Liver (tissue), 9 donors: ENCODE measurements around the gene BHLHE40. TPM values are rescaled to one million over a fixed set of nuclear protein-coding genes. Genes with fewer than 3 reads are reported as not detected.

ENCODE experiments used
- DNase-seq: peaks from one replicate; pipeline ENCODE4 v3.0.0-alpha.2; 2017; ENCODE audit warnings: low spot score
- H3K27ac ChIP-seq, 2 donors: one replicate each; pipeline ENCODE4 v1.7.0; 2013; ENCODE audit warnings: inconsistent platforms in 2 of 2, low read length in 2 of 2, control low read depth in 1 of 2, low read depth in 1 of 2, mild to moderate bottlenecking in 1 of 2
- H3K27me3 ChIP-seq, 4 donors: one replicate each; pipeline versions ENCODE4 v1.6.1 to v1.7.0; 2013; ENCODE audit warnings: low read length in 3 of 4, inconsistent platforms in 1 of 4, mild to moderate bottlenecking in 1 of 4, moderate library complexity in 1 of 4; ENCODE audit not compliant: control insufficient read depth in 4 of 4, insufficient read depth in 4 of 4
- H3K36me3 ChIP-seq, 4 donors: one replicate each; pipeline versions ENCODE4 v1.6.1 to v1.7.0; 2013; ENCODE audit warnings: low read length in 3 of 4, mild to moderate bottlenecking in 3 of 4, low read depth in 1 of 4, moderate library complexity in 1 of 4; ENCODE audit not compliant: control insufficient read depth in 4 of 4, insufficient read depth in 3 of 4
- H3K4me1 ChIP-seq, 4 donors: one replicate each; pipeline versions ENCODE4 v1.6.1 to v1.7.0; 2013; ENCODE audit warnings: low read length in 3 of 4, mild to moderate bottlenecking in 3 of 4, moderate library complexity in 1 of 4; ENCODE audit not compliant: control insufficient read depth in 4 of 4, insufficient read depth in 4 of 4
- H3K4me3 ChIP-seq, 3 donors: one replicate each; pipeline versions ENCODE4 v1.6.1 to v1.7.0; 2013; ENCODE audit warnings: low read length in 3 of 3, control low read depth in 1 of 3, low read depth in 1 of 3, mild to moderate bottlenecking in 1 of 3
- H3K9ac ChIP-seq, 2 donors: one replicate each; pipeline ENCODE4 v1.7.0; 2013; ENCODE audit warnings: low read length in 2 of 2, mild to moderate bottlenecking in 2 of 2, moderate library complexity in 2 of 2, control low read depth in 1 of 2, low read depth in 1 of 2
- H3K9me3 ChIP-seq, 4 donors: one replicate each; pipeline versions ENCODE4 v1.6.1 to v1.7.0; 2013; ENCODE audit warnings: low read length in 3 of 4; ENCODE audit not compliant: control insufficient read depth in 4 of 4
- ATF3 ChIP-seq: IDR thresholded peaks from 2 replicates; pipeline ENCODE4 v1.6.1; 2016; ENCODE audit warnings: antibody characterized with exemption
- CTCF ChIP-seq: fragments of 150-350 bp; IDR thresholded peaks from 2 replicates; pipeline ENCODE4 v1.5.1; 2017; ENCODE audit warnings: improper control_type of control experiment, low read depth, low read length; ENCODE audit not compliant: missing input control
- EGR1 ChIP-seq, 2 donors: IDR thresholded peaks; 2 replicates each; pipeline ENCODE4 v1.6.1; 2016 to 2018; ENCODE audit warnings: antibody characterized with exemption in 2 of 2, low read depth in 2 of 2
- FOXA1 ChIP-seq: IDR thresholded peaks from 2 replicates; pipeline ENCODE4 v1.6.1; 2016; ENCODE audit warnings: antibody characterized with exemption
- FOXA2 ChIP-seq: IDR thresholded peaks from 2 replicates; pipeline ENCODE4 v1.6.1; 2016; ENCODE audit warnings: antibody characterized with exemption
- GABPA ChIP-seq, 2 donors: IDR thresholded peaks in 1 of 2; conservative IDR thresholded peaks in 1 of 2; 2 replicates each; pipeline ENCODE4 v1.6.1; 2016; ENCODE audit warnings: antibody characterized with exemption in 2 of 2, mild to moderate bottlenecking in 1 of 2, moderate library complexity in 1 of 2
- HNF4A ChIP-seq, 2 donors: conservative IDR thresholded peaks; 2 replicates each; pipeline ENCODE4 v1.6.1; 2016; ENCODE audit warnings: antibody characterized with exemption in 2 of 2, mild to moderate bottlenecking in 2 of 2
- HNF4G ChIP-seq: IDR thresholded peaks from 2 replicates; pipeline ENCODE4 v1.6.1; 2016; ENCODE audit warnings: antibody characterized with exemption
- JUND ChIP-seq, 2 donors: IDR thresholded peaks; 2 replicates each; pipeline ENCODE4 v1.6.1; 2016; ENCODE audit warnings: antibody characterized with exemption in 2 of 2
- MAX ChIP-seq: IDR thresholded peaks from 2 replicates; pipeline ENCODE4 v1.6.1; 2016; ENCODE audit warnings: antibody characterized with exemption
- NR2F2 ChIP-seq: IDR thresholded peaks from 2 replicates; pipeline ENCODE4 v1.6.1; 2016; ENCODE audit warnings: antibody characterized with exemption
- RAD21 ChIP-seq, 2 donors: IDR thresholded peaks; 2 replicates each; pipeline ENCODE4 v1.6.1; 2016; ENCODE audit warnings: antibody characterized with exemption in 2 of 2, mild to moderate bottlenecking in 2 of 2
- REST ChIP-seq: IDR thresholded peaks from 2 replicates; pipeline ENCODE4 v1.6.1; 2016; ENCODE audit warnings: antibody characterized with exemption, mild to moderate bottlenecking
- RXRA ChIP-seq, 2 donors: IDR thresholded peaks; 2 replicates each; pipeline ENCODE4 v1.6.1; 2017 to 2018; ENCODE audit warnings: antibody characterized with exemption in 2 of 2, mild to moderate bottlenecking in 1 of 2
- SP1 ChIP-seq: IDR thresholded peaks from 2 replicates; pipeline ENCODE4 v1.6.1; 2018; ENCODE audit warnings: antibody characterized with exemption, mild to moderate bottlenecking
- TAF1 ChIP-seq: conservative IDR thresholded peaks from 2 replicates; pipeline ENCODE4 v1.6.1; 2016; ENCODE audit warnings: antibody characterized with exemption, mild to moderate bottlenecking
- YY1 ChIP-seq: IDR thresholded peaks from 2 replicates; pipeline ENCODE4 v1.6.1; 2016; ENCODE audit warnings: antibody characterized with exemption, mild to moderate bottlenecking
- ZBTB33 ChIP-seq: IDR thresholded peaks from 2 replicates; pipeline ENCODE4 v1.6.1; 2016; ENCODE audit warnings: antibody characterized with exemption
- WGBS: extraction: QIAGEN DNeasy Blood & Tissue Kit; methylation state at CpG from one replicate; pipeline ENCODE4 v1.1.7; 2013; 5-methylcytosine and 5-hydroxymethylcytosine counted together
- polyA plus RNA-seq, 2 donors: library from polyadenylated mRNA; stranded (reverse) in 1 of 2; unstranded in 1 of 2; fragments of 200-250 nt in 1 of 2; fragments of >200 nt in 1 of 2; fragmentation: Nextera tagmentation in 1 of 2; extraction: Ambion mirVana in 1 of 2; gene quantifications; one replicate each; pipeline versions ENCODE4 v1.2.1 to v1.2.3, GENCODE V29; 2013 to 2015
- total RNA-seq, 2 donors: library from RNA; depleted of rRNA; stranded (reverse); fragments of >200 nt; gene quantifications; one replicate each; pipeline ENCODE4 v1.2.3, GENCODE V29; 2014
- donor health status: healthy.
- donor health status: healthy.
- donor health status: healthy.
- donor health status: healthy.
- donor health status: healthy.

The BHLHE40 gene
- total and polyA plus RNA-seq, 4 donors, result 8.2 to 28.4 (median 18.0) TPM

GRCh38 chr3:4977853-4978203 is 1.4 kb upstream of the BHLHE40 start:
- Histone ChIP-seq H3K27ac (peak overlapping the region; percentile 99 to 100), H3K9me3 (no peaks in the 10 kb centered on the region), H3K4me1 (peaks cover 0 to 22% (median 7%) of the 10 kb centered on the region in 4 donors), H3K9ac (peak overlapping the region; percentile 90 to 99), H3K36me3 (peaks cover 0 to 13% (median 5%) of the 10 kb centered on the region in 4 donors), H3K4me3 (peak overlapping the region; percentile 51 to 83 (median 60)), H3K27me3 (no peaks in the 10 kb centered on the region)
- no peak for DNase-seq
- TF ChIP-seq RAD21 (IDR thresholded peaks at IDR 0.05), result no peak
- TF ChIP-seq ATF3, result no peak
- TF ChIP-seq MAX, result no peak
- no peak for TF ChIP-seq FOXA2
- no peak for TF ChIP-seq EGR1 (IDR thresholded peaks at IDR 0.05; ENCODE audit: low read depth in 2 of 2)
- no peak for TF ChIP-seq RXRA (IDR thresholded peaks at IDR 0.05)
- TF ChIP-seq TAF1, result no peak
- 0% methylated on average over 13 of the region's 13 CpGs for WGBS

GRCh38 chr3:4978204-4978965 is 852 bp upstream of the BHLHE40 start:
- Histone ChIP-seq H3K27me3 (no peaks in the 10 kb centered on the region), H3K4me1 (peaks cover 0 to 28% (median 8%) of the 10 kb centered on the region in 4 donors), H3K27ac (peak overlapping the region; percentile 99 to 100), H3K9me3 (no peaks in the 10 kb centered on the region), H3K9ac (peak overlapping the region; percentile 90 to 99), H3K36me3 (peaks cover 0 to 19% (median 5%) of the 10 kb centered on the region in 4 donors), H3K4me3 (peak overlapping the region; percentile 51 to 83 (median 60))
- TF ChIP-seq YY1 (peak; percentile 5), RXRA (IDR thresholded peaks at IDR 0.05) (peak; percentile 59 to 69), CTCF (no peak), FOXA2 (no peak), ATF3 (no peak), NR2F2 (peak; percentile 49), ZBTB33 (no peak), RAD21 (IDR thresholded peaks at IDR 0.05) (peak in 1 of 2 donors; percentile 37), REST (peak; percentile 8), HNF4G (peak; percentile 36), EGR1 (IDR thresholded peaks at IDR 0.05; ENCODE audit: low read depth in 2 of 2) (peak; percentile 66 to 75), JUND (IDR thresholded peaks at IDR 0.05) (peak; percentile 47 to 52), TAF1 (no peak), SP1 (peak; percentile 82), HNF4A (conservative IDR thresholded peaks at IDR 0.05) (peak in 1 of 2 donors; percentile 37), FOXA1 (no peak), MAX (peak; percentile 48), GABPA (IDR thresholded peaks at IDR 0.05 in 1 of 2, conservative IDR thresholded peaks at IDR 0.05 in 1 of 2) (peak in 1 of 2 donors; percentile 65)
- WGBS, result under 1% methylated on average over 76 of the region's 76 CpGs
- peak; percentile 83 for DNase-seq
